A549 (cell line): Measurements from ENCODE around the gene DIP2C.

Experiments
- CBX8 ChIP-seq: fragments of 200-600 bp; sonication (generic); IDR thresholded peaks from 2 replicates; pipeline ENCODE4 v1.6.1; 2016
- EP300 ChIP-seq, 2 experiments: fragments of >200 bp; sonication (Bioruptor Twin); formaldehyde crosslinking; IDR thresholded peaks; 2 replicates in 1 of 2; 3 replicates in 1 of 2; pipeline ENCODE4 v1.6.1; 2016 to 2017
- MYC ChIP-seq: IDR thresholded peaks from 2 replicates; pipeline ENCODE4 v1.6.1; 2012; ENCODE audit warnings: mild to moderate bottlenecking, inconsistent platforms, low read length, improper control_type of control experiment, borderline replicate concordance
- RAD21 ChIP-seq, 2 experiments: fragments of >200 bp in 1 of 2; sonication (Bioruptor Twin) in 1 of 2; formaldehyde crosslinking in 1 of 2; IDR thresholded peaks in 1 of 2; conservative IDR thresholded peaks in 1 of 2; 2 replicates in 1 of 2; 3 replicates in 1 of 2; pipeline ENCODE4 v1.6.1; 2012 to 2018; ENCODE audit warnings: inconsistent platforms in 1 of 2
- ZNF302 ChIP-seq: fragments of 250-450 bp; sonication (Bioruptor Pico); IDR thresholded peaks from 2 replicates; pipeline ENCODE4 v1.9.0; 2021; ENCODE audit warnings: inconsistent platforms, mild to moderate bottlenecking, moderate library complexity
- TF ChIP-seq, protein P1 (sequence below): fragments of >200 bp; sonication (Bioruptor Twin); formaldehyde crosslinking; IDR thresholded peaks from 3 replicates; pipeline ENCODE4 v1.5.1; 2016

DNA sequence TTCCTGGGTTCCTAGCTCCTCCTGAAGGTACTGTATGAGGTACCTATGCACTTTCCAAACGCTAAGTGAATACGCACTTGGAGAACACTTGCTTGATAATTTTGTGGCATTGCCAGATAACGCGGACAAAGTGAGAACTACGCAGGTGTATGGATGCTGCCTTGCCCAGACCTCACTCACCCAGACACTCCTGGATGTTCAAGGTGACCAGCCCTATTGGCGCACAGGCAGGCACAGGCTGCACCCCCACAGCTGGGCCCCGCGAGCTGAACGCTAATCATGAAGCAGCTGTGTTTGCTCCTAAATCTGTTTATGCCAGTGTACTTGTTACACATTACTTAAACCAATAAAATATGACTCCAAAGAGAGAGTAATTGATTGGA is 27.3 kb downstream of the DIP2C start:
- TF ChIP-seq, protein P1, sequence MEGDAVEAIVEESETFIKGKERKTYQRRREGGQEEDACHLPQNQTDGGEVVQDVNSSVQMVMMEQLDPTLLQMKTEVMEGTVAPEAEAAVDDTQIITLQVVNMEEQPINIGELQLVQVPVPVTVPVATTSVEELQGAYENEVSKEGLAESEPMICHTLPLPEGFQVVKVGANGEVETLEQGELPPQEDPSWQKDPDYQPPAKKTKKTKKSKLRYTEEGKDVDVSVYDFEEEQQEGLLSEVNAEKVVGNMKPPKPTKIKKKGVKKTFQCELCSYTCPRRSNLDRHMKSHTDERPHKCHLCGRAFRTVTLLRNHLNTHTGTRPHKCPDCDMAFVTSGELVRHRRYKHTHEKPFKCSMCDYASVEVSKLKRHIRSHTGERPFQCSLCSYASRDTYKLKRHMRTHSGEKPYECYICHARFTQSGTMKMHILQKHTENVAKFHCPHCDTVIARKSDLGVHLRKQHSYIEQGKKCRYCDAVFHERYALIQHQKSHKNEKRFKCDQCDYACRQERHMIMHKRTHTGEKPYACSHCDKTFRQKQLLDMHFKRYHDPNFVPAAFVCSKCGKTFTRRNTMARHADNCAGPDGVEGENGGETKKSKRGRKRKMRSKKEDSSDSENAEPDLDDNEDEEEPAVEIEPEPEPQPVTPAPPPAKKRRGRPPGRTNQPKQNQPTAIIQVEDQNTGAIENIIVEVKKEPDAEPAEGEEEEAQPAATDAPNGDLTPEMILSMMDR: no peak
- TF ChIP-seq ZNF302 (CRISPR knock-in tag) (no peak), RAD21 (conservative IDR thresholded peaks at IDR 0.05 in 1 of 2, IDR thresholded peaks at IDR 0.05 in 1 of 2) (no peak), MYC (no peak), CBX8 (no peak), EP300 (IDR thresholded peaks at IDR 0.05) (no peak)
